Mucosa of stomach (tissue), 1 donor: Measurements from ENCODE around the gene IL1R2.
"Not testable (repeated sequence)": the region's sequence is repeated elsewhere in the genome, so short reads cannot be mapped to it uniquely, and the experiment has no call there.

Experiments used
- H3K27me3 ChIP-seq: one replicate; pipeline ENCODE4 v1.7.0; 2013; ENCODE audit warnings: mild to moderate bottlenecking, low read length; ENCODE audit not compliant: control insufficient read depth, insufficient read depth
- H3K36me3 ChIP-seq: one replicate; pipeline ENCODE4 v1.7.0; 2013; ENCODE audit warnings: low read length; ENCODE audit not compliant: control insufficient read depth, insufficient read depth
- H3K4me1 ChIP-seq: one replicate; pipeline ENCODE4 v1.7.0; 2013; ENCODE audit warnings: mild to moderate bottlenecking, low read length; ENCODE audit not compliant: control insufficient read depth, insufficient read depth
- H3K4me3 ChIP-seq: one replicate; pipeline ENCODE4 v1.7.0; 2013; ENCODE audit warnings: low read length
- H3K9ac ChIP-seq: one replicate; pipeline ENCODE4 v1.7.0; 2013; ENCODE audit warnings: mild to moderate bottlenecking, low read length, moderate library complexity
- H3K9me3 ChIP-seq: one replicate; pipeline ENCODE4 v1.7.0; 2013; ENCODE audit warnings: mild to moderate bottlenecking, low read length, moderate library complexity; ENCODE audit not compliant: control insufficient read depth
- donor health status: Pancreatic carcinoma.

Gene IL1R2

GRCh38 chr2:102002909-102003308 is 11.1 kb downstream of the IL1R2 start:
- not testable (repeated sequence) for H3K36me3 ChIP-seq, H3K27me3 ChIP-seq, H3K9me3 ChIP-seq, H3K4me3 ChIP-seq, H3K9ac ChIP-seq
- peaks cover 39% of the 10 kb centered on the region for H3K4me1 ChIP-seq

GRCh38 chr2:102003696-102004095 is 11.9 kb downstream of the IL1R2 start:
- Histone ChIP-seq H3K4me3 (no peak overlapping the region), H3K36me3 (no peaks in the 10 kb centered on the region), H3K9ac (no peak overlapping the region), H3K4me1 (peaks cover 31% of the 10 kb centered on the region), H3K27me3 (no peaks in the 10 kb centered on the region), H3K9me3 (no peaks in the 10 kb centered on the region)

DNA sequence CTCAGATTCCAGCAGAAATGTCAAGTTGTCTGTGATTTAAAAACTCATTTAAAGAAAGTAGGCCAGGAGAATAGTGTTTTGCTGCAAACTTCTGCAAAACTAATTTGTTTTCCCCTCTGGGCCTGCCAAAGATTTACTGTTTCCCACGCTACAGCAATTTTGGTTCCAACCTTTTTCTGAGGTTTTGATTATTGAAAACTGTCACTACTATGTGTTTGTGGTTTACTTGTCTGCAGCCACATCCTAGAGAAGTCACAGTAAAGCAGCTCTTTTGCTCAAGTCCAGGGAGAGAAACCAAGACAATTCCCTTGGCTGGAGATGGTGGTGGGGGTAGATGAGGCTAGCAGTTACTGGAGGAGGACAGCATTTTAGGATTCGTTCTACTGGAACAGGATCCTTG is 12.8 kb downstream of the IL1R2 start:
- H3K9ac ChIP-seq, result no peak overlapping the region
- no peaks in the 10 kb centered on the region for H3K27me3 ChIP-seq
- peaks cover 26% of the 10 kb centered on the region for H3K4me1 ChIP-seq
- no peaks in the 10 kb centered on the region for H3K9me3 ChIP-seq
- H3K4me3 ChIP-seq, result no peak overlapping the region
- no peaks in the 10 kb centered on the region for H3K36me3 ChIP-seq

DNA sequence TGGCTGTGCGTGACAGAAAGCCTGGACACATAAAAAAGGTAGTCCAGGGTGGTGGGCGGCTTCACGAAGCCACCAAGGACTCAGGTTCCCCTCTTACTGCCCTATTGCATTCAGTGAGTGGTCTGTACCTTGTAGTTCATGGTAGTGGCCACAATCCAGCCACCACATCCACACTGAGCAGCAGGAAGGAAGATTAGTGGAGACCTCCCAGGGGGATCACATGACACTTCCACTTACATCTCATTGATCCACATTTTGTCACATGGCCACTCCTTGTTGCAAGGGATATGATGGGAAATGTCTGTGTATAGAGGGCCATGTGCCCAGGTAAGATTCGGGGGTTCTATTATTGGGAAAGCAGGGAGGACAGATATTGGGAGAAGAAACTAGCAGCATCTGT is 13.7 kb downstream of the IL1R2 start:
- no peaks in the 10 kb centered on the region for H3K27me3 ChIP-seq
- H3K36me3 ChIP-seq, result no peaks in the 10 kb centered on the region
- H3K9ac ChIP-seq, result no peak overlapping the region
- no peak overlapping the region for H3K4me3 ChIP-seq
- H3K9me3 ChIP-seq, result no peaks in the 10 kb centered on the region
- peaks cover 20% of the 10 kb centered on the region for H3K4me1 ChIP-seq

DNA sequence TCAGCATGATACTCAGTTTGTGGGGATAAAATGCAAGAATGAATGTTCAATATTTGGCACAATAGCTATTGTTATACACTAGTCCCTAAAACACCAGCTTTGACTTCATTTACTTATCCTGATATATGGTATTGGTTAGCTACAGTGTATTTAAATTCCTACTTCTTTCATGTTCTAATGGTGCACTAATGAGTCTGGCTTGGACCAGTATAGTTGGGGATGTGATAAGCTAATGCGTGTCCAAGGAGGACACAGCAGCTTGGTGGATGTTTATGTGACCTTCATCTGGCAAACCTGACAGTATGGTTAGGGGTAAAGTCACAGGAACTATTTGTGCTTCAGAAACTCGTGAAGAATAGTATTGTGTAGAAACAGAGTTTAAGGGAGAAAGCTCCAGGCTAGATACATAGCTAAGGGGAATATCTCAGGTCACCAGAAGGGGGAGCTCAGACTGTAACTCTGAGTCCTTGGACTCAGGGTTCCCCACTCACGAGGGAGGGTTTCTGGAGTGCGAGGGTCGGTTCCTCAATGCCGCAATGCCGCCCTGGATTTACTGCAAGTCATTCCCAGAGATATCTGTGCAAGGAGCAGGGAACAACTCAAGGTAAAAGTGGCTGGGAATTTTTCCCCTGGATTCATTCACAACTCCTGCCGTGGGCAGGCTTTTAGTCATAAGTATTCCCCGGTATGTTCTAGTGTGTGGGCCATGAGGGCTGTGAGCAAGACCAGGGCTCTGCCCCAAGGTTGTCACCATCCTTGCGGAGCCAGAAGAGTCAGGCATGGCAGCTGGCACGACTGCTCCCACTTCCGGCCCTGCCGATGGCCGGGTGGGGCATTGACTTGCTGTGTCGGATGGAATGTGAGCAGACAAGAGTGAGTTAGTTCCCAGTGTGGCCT is 14.5 kb downstream of the IL1R2 start:
- peaks cover 13% of the 10 kb centered on the region for H3K4me1 ChIP-seq
- no peaks in the 10 kb centered on the region for H3K36me3 ChIP-seq
- no peaks in the 10 kb centered on the region for H3K27me3 ChIP-seq
- H3K9me3 ChIP-seq, result no peaks in the 10 kb centered on the region
- H3K4me3 ChIP-seq, result no peak overlapping the region
- H3K9ac ChIP-seq, result no peak overlapping the region

DNA sequence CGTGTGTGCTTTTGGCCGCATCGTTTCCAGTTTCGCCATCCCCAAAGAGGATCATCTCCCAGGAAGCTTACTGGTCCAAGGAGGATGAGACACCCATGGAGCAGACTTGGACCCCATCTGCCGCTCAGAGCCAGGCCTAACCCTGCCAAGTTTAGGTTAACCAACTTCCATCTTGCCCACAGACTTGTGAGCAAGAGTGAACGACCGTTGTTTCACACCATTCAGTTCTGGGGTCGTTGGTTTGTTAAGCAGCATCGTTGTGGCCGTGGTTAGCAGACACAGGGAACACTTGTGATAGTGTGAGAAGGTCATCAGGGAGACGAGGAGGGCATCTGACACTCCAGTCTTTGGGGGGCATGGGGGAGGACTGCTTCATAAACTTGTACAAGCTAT is 15.1 kb downstream of the IL1R2 start:
- Histone ChIP-seq H3K9me3 (no peaks in the 10 kb centered on the region), H3K4me3 (no peak overlapping the region), H3K27me3 (no peaks in the 10 kb centered on the region), H3K4me1 (peaks cover 9% of the 10 kb centered on the region), H3K9ac (no peak overlapping the region), H3K36me3 (no peaks in the 10 kb centered on the region)

DNA sequence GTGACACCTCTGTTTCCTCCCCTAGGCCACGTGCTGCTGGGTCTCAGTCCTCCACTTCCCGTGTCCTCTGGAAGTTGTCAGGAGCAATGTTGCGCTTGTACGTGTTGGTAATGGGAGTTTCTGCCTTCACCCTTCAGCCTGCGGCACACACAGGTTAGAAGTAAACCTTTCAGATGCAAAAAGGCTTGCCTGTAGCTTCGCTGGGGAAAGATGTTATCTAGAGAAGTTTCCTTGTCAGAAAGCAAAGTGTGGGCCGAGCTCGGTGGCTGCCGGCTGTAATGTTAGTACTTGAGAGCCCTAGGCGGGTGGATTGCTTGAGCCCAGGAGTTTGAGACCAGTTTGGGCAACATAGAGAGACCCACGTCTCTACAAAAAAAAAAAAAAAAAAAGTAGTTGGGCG is 16.7 kb downstream of the IL1R2 start:
- no peak overlapping the region for H3K4me3 ChIP-seq
- no peaks in the 10 kb centered on the region for H3K9me3 ChIP-seq
- H3K9ac ChIP-seq, result no peak overlapping the region
- H3K4me1 ChIP-seq, result peaks cover 9% of the 10 kb centered on the region
- H3K27me3 ChIP-seq, result no peaks in the 10 kb centered on the region
- H3K36me3 ChIP-seq, result no peaks in the 10 kb centered on the region

- no peaks in the 10 kb centered on the region for H3K9me3 ChIP-seq
- H3K4me3 ChIP-seq, result no peak overlapping the region
- no peaks in the 10 kb centered on the region for H3K27me3 ChIP-seq
- H3K4me1 ChIP-seq, result peaks cover 9% of the 10 kb centered on the region
- no peak overlapping the region for H3K9ac ChIP-seq
- no peaks in the 10 kb centered on the region for H3K36me3 ChIP-seq
Observed at GRCh38 chr2:102009557-102009956, 17.8 kb downstream of the IL1R2 start.

DNA sequence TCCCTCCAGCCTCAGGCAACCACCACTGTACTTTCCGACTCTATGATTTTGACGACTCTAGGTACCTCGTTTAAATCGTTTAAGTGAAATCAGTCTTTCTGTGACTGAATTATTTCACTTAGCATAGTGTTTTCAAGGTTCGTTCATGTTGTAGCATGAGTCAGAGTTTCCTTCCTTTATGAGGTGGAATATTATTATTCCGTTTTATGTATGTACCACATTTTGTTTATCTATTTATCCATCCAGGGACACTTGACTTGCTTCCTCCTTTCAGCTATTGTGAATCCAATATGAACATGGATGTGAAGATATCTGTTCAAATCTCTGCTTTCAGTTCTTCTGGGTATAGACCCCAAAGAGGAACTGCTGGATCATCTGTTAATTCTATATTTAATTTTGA is 19.1 kb downstream of the IL1R2 start:
- no peak overlapping the region for H3K4me3 ChIP-seq
- no peaks in the 10 kb centered on the region for H3K36me3 ChIP-seq
- peaks cover 9% of the 10 kb centered on the region for H3K4me1 ChIP-seq
- no peak overlapping the region for H3K9ac ChIP-seq
- no peaks in the 10 kb centered on the region for H3K9me3 ChIP-seq
- H3K27me3 ChIP-seq, result no peaks in the 10 kb centered on the region

GRCh38 chr2:102012061-102012614 is 20.4 kb downstream of the IL1R2 start:
- Histone ChIP-seq H3K9ac (no peak overlapping the region), H3K4me3 (no peak overlapping the region), H3K36me3 (no peaks in the 10 kb centered on the region), H3K9me3 (no peaks in the 10 kb centered on the region), H3K27me3 (no peaks in the 10 kb centered on the region), H3K4me1 (no peaks in the 10 kb centered on the region)

DNA sequence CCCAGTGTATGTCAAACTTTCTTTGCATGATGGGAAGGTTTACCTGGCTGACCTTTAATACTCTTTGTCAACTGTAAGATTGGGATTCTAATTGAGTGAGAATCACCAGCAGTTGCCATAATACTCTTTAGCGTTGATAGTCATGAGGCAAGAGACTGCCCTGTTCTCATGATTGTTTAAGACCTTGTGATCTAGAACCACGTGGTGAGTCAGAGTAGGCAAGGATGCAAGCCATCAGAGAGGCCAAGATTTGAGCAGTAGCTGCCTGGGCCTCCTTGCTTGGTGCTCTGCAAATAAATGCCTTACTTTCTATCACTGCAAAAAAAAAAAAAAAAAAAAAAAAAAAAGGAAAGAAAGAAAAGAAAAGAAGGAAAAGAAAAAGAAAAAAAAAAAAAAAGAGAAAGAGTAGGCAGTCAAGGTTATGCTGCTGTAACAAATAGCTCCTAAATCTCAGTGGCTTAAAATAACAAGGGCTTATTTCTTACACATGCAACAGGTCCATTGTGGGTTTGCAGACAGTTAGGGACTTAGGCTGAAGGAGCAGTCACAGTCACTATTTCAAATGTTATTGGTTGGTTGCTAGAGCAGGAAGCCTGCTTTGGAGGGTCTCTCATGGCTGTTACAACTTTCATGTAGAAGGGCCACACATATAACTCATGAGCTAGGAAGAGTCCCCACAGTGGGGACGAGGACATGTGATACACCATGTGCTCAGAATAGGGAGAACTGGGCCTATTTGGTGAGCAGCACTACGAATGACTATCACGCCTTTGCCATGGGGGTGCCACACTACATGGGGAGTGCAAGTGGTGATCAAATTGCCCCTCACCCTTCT is 21.7 kb downstream of the IL1R2 start:
- Histone ChIP-seq H3K9me3 (no peaks in the 10 kb centered on the region), H3K4me3 (no peak overlapping the region), H3K4me1 (no peaks in the 10 kb centered on the region), H3K36me3 (no peaks in the 10 kb centered on the region), H3K9ac (no peak overlapping the region), H3K27me3 (no peaks in the 10 kb centered on the region)

DNA sequence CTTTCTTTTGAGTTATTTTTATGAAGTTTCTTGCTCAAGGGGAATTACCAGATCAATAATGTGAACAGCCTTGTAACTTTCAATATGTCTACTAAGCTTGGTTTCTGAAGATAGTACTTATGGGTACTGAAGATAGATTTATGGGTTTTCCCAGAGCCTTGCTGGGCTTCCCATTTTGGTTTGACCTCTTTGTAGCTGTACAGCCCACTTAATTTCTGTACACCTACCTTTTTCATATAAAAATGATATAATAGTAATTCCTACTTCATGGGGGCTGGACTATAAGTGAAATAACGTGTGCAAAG is 22.2 kb downstream of the IL1R2 start:
- Histone ChIP-seq H3K9me3 (no peaks in the 10 kb centered on the region), H3K4me3 (no peak overlapping the region)

More for the DNA sequence above, 22.2 kb downstream of the IL1R2 start:
- Histone ChIP-seq H3K36me3 (no peaks in the 10 kb centered on the region), H3K4me1 (no peaks in the 10 kb centered on the region), H3K9ac (no peak overlapping the region), H3K27me3 (no peaks in the 10 kb centered on the region)
